ENCODE results near the gene CCP110. TPM values are rescaled to one million over a fixed set of nuclear protein-coding genes. Genes with fewer than 3 reads are reported as not detected.

Gene CCP110
- total and polyA plus RNA-seq, 8 donors = 2.3 to 67.7 (median 7.6) TPM

GRCh38 chr16:19481296-19481695 is 42.4 kb upstream of the CCP110 start:
- intact Hi-C loops (cut with DNase I; ENCODE audit: low total_unique reads) = no loop called here
- DNase-seq = no peak
- Histone ChIP-seq H3K9me3 (no peaks in the 10 kb centered on the region), H3K4me3 (no peak overlapping the region), H3K4me1 (no peaks in the 10 kb centered on the region), H3K36me3 (peaks cover 7 to 83% (median 43%) of the 10 kb centered on the region in 4 donors), H3K27ac (no peak overlapping the region), H3K27me3 (no peaks in the 10 kb centered on the region)
- WGBS, 5 donors = 84 to 92% (median 91%) methylated on average over 2 of the region's 2 CpGs
- TF ChIP-seq, protein P1, sequence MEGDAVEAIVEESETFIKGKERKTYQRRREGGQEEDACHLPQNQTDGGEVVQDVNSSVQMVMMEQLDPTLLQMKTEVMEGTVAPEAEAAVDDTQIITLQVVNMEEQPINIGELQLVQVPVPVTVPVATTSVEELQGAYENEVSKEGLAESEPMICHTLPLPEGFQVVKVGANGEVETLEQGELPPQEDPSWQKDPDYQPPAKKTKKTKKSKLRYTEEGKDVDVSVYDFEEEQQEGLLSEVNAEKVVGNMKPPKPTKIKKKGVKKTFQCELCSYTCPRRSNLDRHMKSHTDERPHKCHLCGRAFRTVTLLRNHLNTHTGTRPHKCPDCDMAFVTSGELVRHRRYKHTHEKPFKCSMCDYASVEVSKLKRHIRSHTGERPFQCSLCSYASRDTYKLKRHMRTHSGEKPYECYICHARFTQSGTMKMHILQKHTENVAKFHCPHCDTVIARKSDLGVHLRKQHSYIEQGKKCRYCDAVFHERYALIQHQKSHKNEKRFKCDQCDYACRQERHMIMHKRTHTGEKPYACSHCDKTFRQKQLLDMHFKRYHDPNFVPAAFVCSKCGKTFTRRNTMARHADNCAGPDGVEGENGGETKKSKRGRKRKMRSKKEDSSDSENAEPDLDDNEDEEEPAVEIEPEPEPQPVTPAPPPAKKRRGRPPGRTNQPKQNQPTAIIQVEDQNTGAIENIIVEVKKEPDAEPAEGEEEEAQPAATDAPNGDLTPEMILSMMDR (IDR thresholded peaks at IDR 0.05) = no peak
- TF ChIP-seq POLR2A (IDR thresholded peaks at IDR 0.05) (no peak), EP300 (IDR thresholded peaks at IDR 0.05) (no peak), POLR2AphosphoS5 (IDR thresholded peaks at IDR 0.05) (no peak)

DNA sequence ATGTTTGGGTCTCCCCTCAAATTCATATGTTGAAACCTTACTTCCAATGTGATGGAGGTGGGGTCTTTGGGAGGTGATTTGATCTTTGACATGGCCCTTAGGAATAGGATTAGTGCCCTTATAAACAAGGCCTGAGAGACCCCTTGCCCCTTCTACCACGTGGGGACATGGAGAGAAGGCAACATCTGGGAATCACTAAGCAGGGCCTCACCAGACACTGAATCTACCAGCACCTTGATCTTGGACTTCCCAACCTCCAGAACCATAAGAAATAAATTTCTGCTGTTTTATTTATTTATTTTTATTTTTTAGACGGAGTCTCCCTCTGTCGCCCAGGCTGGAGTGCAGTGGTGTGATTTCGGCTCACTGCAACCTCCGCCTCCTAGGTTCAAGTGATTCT is 42.0 kb upstream of the CCP110 start:
- 88 to 94% (median 89%) methylated on average over 5 of the region's 5 CpGs for WGBS, 5 donors
- TF ChIP-seq POLR2A (IDR thresholded peaks at IDR 0.05) = no peak
- TF ChIP-seq, protein P1 (IDR thresholded peaks at IDR 0.05) = no peak
- no peak for TF ChIP-seq EP300 (IDR thresholded peaks at IDR 0.05)
- TF ChIP-seq POLR2AphosphoS5 (IDR thresholded peaks at IDR 0.05) = no peak
- DNase-seq = no peak
- Histone ChIP-seq H3K27ac (no peak overlapping the region), H3K4me3 (no peak overlapping the region), H3K9me3 (no peaks in the 10 kb centered on the region), H3K27me3 (no peaks in the 10 kb centered on the region), H3K36me3 (peaks cover 7 to 83% (median 43%) of the 10 kb centered on the region in 4 donors), H3K4me1 (peaks cover 0 to 2% (median 0%) of the 10 kb centered on the region in 4 donors)
- intact Hi-C loops (cut with DNase I; ENCODE audit: low total_unique reads) = no loop called here

DNA sequence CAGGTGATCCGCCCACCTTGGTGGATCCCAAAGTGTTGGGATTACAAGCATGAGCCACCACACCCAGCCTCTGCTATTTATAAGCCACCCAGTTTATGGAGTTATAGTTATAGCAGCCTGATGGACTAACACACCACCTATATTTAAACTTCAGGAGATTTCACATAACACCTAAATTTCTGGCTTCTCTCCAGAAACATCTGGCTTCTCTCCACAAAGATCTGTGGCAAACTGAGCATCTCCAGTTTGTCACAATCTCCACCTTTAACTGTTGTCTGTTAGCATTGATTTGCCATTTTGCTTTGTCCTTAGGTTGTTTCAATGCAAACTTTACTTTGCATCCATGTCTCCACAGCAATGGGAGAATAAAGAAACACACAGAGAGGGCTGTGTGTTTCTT is 41.5 kb upstream of the CCP110 start:
- WGBS, 5 donors = 95 to 100% (median 100%) methylated on average over 1 of the region's 1 CpG

GRCh38 chr16:19484096-19484495 is 39.6 kb upstream of the CCP110 start:
- Histone ChIP-seq H3K36me3 (peaks cover 7 to 69% (median 36%) of the 10 kb centered on the region in 4 donors), H3K27ac (no peak overlapping the region), H3K4me3 (no peak overlapping the region), H3K27me3 (no peaks in the 10 kb centered on the region), H3K9me3 (no peaks in the 10 kb centered on the region), H3K4me1 (peaks cover 0 to 18% (median 7%) of the 10 kb centered on the region in 4 donors)
- WGBS, 5 donors = 90 to 95% (median 92%) methylated on average over 3 of the region's 3 CpGs
- intact Hi-C loops (cut with DNase I; ENCODE audit: low total_unique reads) = no loop called here
- TF ChIP-seq EP300 (IDR thresholded peaks at IDR 0.05) (no peak), POLR2AphosphoS5 (IDR thresholded peaks at IDR 0.05) (no peak), POLR2A (IDR thresholded peaks at IDR 0.05) (no peak)
- TF ChIP-seq, protein P1 (IDR thresholded peaks at IDR 0.05) = no peak
- no peak for DNase-seq

More for the DNA sequence above, 41.5 kb upstream of the CCP110 start:
- H3K4me1 ChIP-seq = peaks cover 0 to 7% (median 2%) of the 10 kb centered on the region in 4 donors
- TF ChIP-seq, protein P1 (IDR thresholded peaks at IDR 0.05) = no peak
- no peak for TF ChIP-seq POLR2AphosphoS5 (IDR thresholded peaks at IDR 0.05)
- TF ChIP-seq EP300 (IDR thresholded peaks at IDR 0.05) = no peak
- TF ChIP-seq POLR2A (IDR thresholded peaks at IDR 0.05) = no peak
- H3K27me3 ChIP-seq = no peaks in the 10 kb centered on the region
- H3K27ac ChIP-seq = no peak overlapping the region
- intact Hi-C loops (cut with DNase I; ENCODE audit: low total_unique reads) = no loop called here
- H3K36me3 ChIP-seq = peaks cover 7 to 86% (median 44%) of the 10 kb centered on the region in 4 donors
- no peak overlapping the region for H3K4me3 ChIP-seq
- no peak for DNase-seq
- no peaks in the 10 kb centered on the region for H3K9me3 ChIP-seq

Data from stomach (tissue), 9 donors.